Peyer's patch (tissue), 4 donors: ENCODE measurements around the gene C2CD4D. TPM values are rescaled to one million over a fixed set of nuclear protein-coding genes. Genes with fewer than 3 reads are reported as not detected.

ENCODE experiments used
- DNase-seq, 3 donors: peaks; one replicate each; pipeline ENCODE4 v3.0.0-alpha.2; 2017 to 2019
- H3K27ac ChIP-seq, 4 donors: fragments of 200-600 bp; sonication (generic); one replicate each; pipeline ENCODE4 v1.5.1; 2016 to 2019
- H3K27me3 ChIP-seq, 2 donors: fragments of 200-600 bp; sonication (generic); one replicate each; pipeline ENCODE4 v1.5.1; 2019
- H3K36me3 ChIP-seq, 3 donors: fragments of 200-600 bp; sonication (generic); one replicate each; pipeline ENCODE4 v1.5.1; 2016 to 2019
- H3K4me1 ChIP-seq, 4 donors: fragments of 200-600 bp; sonication (generic); one replicate each; pipeline ENCODE4 v1.5.1; 2016 to 2019
- H3K4me3 ChIP-seq, 4 donors: fragments of 200-600 bp; sonication (generic); 1 replicate in 3 of 4; 2 replicates in 1 of 4; pipeline ENCODE4 v1.5.1; 2016 to 2019; ENCODE audit warnings: mild to moderate bottlenecking in 1 of 4
- H3K9me3 ChIP-seq, 4 donors: fragments of 200-600 bp; sonication (generic); one replicate each; pipeline ENCODE4 v1.5.1; 2016 to 2019; ENCODE audit warnings: mild to moderate bottlenecking in 1 of 4
- POLR2A ChIP-seq, 2 donors: fragments of 450-650 bp; IDR thresholded peaks; one replicate each; pipeline ENCODE4 v1.5.1; 2017; ENCODE audit warnings: antibody characterized with exemption in 2 of 2, mild to moderate bottlenecking in 2 of 2, moderate library complexity in 2 of 2
- small RNA-seq, 2 donors: library from RNA; depleted of rRNA; stranded (forward); fragments of <200 nt; gene quantifications; one replicate each; pipeline ENCODE3, GENCODE V24; 2016
- total RNA-seq, 4 donors: library from RNA; depleted of rRNA; stranded (reverse); fragments of >200 nt; gene quantifications; one replicate each; pipeline ENCODE4 v1.1.0, GENCODE V29; 2016
- TF ChIP-seq, protein P1 (sequence below), 6 experiments: fragments of 450-650 bp in 4 of 6; fragments of 200-600 bp in 2 of 6; sonication (generic) in 1 of 6; IDR thresholded peaks; one replicate each; pipeline ENCODE4 v1.5.1; 2017 to 2019; ENCODE audit warnings: antibody characterized with exemption in 6 of 6, mild to moderate bottlenecking in 3 of 6, moderate library complexity in 1 of 6

C2CD4D gene
- total RNA-seq, 4 donors from 2014 or later: 0.54 TPM; not detected in 3

DNA sequence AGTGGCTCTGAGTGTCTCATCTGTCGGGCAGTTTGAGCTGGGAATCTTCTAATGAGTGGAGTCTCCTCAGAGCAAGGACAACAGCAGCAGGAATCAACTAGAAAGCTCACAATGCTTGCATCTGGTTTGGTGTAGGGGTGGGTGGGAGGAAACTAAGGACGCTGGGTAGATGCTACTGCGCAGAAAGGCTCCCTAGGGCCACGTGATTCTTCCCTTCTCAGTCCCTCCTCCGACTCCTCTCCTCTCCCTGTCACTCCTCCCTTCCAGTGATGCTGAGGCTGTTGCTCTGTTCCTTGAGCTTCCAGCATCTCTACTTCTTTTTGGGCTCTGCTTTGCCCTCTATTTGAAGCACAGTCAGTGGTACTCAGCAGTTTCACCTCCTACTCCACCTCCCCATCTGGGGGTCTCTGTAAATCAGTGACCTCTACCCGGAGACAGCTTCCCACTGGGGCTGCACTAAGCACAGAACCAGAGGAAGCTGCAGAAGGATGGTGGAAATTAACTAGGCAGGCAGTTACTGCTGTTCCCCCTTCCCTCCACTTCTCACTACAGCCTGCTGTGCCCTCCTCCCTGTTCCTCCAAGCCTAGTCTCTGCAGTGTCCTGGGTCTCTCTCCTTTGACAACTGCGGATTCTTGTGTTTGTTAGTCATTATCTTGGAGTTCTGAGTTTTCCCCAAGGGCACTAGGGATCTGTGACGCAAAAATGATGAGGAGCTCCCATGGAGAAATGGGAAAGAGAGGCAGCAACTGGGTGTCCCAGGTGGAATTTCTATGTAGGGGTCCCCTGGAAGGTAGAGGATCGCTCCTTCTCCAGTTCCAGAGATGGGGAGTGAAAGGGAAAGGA lies 40.2 kb downstream of the C2CD4D start:
- Histone ChIP-seq H3K4me1 (no peaks in the 10 kb centered on the region), H3K9me3 (no peaks in the 10 kb centered on the region), H3K27ac (no peak overlapping the region), H3K4me3 (no peak overlapping the region), H3K27me3 (no peaks in the 10 kb centered on the region), H3K36me3 (no peaks in the 10 kb centered on the region)
- no peak for TF ChIP-seq POLR2A (IDR thresholded peaks at IDR 0.05)
- TF ChIP-seq, protein P1, sequence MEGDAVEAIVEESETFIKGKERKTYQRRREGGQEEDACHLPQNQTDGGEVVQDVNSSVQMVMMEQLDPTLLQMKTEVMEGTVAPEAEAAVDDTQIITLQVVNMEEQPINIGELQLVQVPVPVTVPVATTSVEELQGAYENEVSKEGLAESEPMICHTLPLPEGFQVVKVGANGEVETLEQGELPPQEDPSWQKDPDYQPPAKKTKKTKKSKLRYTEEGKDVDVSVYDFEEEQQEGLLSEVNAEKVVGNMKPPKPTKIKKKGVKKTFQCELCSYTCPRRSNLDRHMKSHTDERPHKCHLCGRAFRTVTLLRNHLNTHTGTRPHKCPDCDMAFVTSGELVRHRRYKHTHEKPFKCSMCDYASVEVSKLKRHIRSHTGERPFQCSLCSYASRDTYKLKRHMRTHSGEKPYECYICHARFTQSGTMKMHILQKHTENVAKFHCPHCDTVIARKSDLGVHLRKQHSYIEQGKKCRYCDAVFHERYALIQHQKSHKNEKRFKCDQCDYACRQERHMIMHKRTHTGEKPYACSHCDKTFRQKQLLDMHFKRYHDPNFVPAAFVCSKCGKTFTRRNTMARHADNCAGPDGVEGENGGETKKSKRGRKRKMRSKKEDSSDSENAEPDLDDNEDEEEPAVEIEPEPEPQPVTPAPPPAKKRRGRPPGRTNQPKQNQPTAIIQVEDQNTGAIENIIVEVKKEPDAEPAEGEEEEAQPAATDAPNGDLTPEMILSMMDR (IDR thresholded peaks at IDR 0.05): no peak
- no peak for DNase-seq

DNA sequence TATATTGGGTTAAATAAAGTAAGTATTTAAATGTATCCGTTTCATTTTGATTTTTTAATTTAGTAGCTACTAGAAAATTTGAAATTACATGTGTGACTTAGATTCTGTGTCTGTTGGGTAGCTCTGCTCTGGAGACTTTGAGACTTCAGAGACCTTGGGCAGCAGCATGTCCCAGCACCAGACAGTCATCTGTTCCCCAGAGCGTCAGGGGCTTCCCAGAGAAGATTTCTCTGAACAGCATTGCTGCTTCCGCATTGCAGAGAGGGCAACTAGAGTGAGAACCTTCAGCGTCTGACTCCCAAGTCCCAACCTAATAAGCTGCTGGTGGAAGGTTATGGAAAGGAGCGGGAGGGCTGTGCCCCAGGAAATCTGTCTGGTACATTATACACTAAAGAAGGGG lies 41.0 kb downstream of the C2CD4D start:
- Histone ChIP-seq H3K9me3 (no peaks in the 10 kb centered on the region), H3K36me3 (no peaks in the 10 kb centered on the region), H3K4me1 (no peaks in the 10 kb centered on the region), H3K27ac (no peak overlapping the region), H3K4me3 (no peak overlapping the region), H3K27me3 (no peaks in the 10 kb centered on the region)
- TF ChIP-seq, protein P1 (IDR thresholded peaks at IDR 0.05): no peak
- no peak for TF ChIP-seq POLR2A (IDR thresholded peaks at IDR 0.05)
- DNase-seq: no peak

DNA sequence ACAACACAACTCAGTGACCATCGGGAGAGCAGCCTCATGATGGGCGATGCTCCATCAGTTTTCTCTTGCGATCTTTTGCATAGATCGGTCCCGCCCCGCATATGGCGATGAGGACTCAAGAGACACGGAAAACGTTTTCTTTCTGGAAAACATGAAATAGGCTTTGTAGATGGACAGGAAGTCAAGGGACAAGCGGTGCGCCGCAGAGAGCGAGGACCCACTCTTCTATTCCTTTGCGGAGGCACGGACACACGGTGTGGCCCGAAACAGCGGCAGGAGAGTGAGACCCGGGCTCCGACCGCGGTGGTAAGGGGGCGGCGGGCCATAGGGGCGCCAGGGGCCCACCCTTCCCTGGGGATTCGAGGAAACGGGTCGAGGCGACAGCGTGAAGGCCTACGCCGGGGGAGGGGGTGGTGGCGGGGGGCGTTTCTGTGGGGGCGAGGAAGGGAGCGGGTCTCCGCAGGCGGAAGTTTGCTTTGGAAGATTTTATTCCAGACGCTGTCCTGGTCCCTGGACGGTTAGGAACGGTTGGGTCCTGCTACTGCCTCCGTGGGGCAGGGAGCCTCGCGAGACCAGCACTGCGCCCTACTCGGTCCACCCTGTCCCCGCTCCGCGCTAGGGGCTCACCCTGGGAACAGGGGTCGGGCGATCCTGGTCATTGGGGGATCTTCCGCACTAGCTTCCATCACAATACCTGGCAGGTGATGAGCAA lies 48.5 kb downstream of the C2CD4D start:
- DNase-seq: no peak
- Histone ChIP-seq H3K27me3 (no peaks in the 10 kb centered on the region), H3K27ac (peak overlapping the region; percentile 29 to 75 (median 44)), H3K36me3 (no peaks in the 10 kb centered on the region), H3K4me1 (peaks cover 0 to 9% (median 0%) of the 10 kb centered on the region in 4 donors), H3K9me3 (no peaks in the 10 kb centered on the region), H3K4me3 (peak overlapping the region; percentile 71 to 75 (median 74))
- TF ChIP-seq POLR2A (IDR thresholded peaks at IDR 0.05): no peak
- TF ChIP-seq, protein P1 (IDR thresholded peaks at IDR 0.05): no peak

DNA sequence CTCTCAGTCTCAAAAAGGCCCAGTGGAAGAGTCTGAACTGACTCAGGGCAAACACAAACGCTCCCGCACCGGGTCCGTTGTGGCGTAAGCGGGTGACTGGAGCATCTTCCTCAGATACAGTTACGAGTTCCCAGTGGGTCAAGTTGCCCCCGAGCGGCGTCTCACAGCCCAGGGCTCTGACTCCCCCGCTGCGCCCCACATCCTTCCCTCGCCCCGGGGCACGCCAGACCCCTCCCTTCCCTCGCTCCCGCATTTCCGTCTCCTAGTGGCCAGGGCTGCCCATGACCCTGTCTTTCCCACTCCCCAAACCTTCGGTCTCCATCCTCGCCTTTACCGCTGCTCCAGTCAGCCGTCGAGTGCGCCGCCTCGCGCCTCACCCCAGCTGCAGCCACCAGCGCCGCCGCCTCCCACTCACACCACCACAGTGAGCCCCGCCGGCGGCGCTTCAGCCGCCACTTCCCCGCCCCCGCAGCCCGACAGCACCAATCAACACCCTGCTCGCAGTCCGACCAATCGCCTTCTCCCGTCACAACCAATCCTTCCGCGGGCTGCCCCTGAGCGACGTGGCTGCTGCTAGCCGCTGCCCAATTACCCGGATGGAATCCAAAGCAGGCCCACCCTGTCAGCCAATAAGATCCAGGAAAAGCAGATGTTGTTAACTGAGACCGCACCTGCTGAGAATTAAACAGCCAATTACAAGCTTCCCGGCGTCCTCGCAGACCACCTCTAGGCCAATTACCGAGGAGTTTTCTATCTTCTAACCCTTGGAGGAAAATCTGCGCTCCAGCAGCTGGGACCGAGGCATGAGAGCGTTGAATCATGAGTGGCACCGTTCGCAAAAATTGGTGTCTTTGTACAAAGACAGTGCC lies 49.3 kb downstream of the C2CD4D start, which contains the start of gene TDRKH:
TDRKH (minus strand) TSS at position 430 of the 869 bp plus-strand sequence. CDS start 7,478 bp downstream, outside the sequence.
- TF ChIP-seq POLR2A (IDR thresholded peaks at IDR 0.05): peak; percentile 33 to 77
- TF ChIP-seq, protein P1 (IDR thresholded peaks at IDR 0.05): peak in 4 of 6 experiments; percentile 23 to 45 (median 40)
- Histone ChIP-seq H3K9me3 (no peaks in the 10 kb centered on the region), H3K4me3 (peak within 1 kb of the TSS; percentile 71 to 75 (median 74)), H3K27me3 (no peaks in the 10 kb centered on the region), H3K36me3 (no peaks in the 10 kb centered on the region), H3K27ac (peak within 1 kb of the TSS; percentile 35 to 75 (median 55)), H3K4me1 (peaks cover 0 to 9% (median 0%) of the 10 kb centered on the region in 4 donors)
- peak; percentile 97 to 99 (median 98) for DNase-seq

Small RNAs within 50 kb of the gene (small RNA-seq; reads per million reads assigned to genes)
- 0 reads per million in 2 donors for gene RF00019

Other genes with a start within 250 kb of the C2CD4D start
- 10 to 100 TPM; 24.0 to 50.3 (median 35.1) TPM for gene SNX27, start 227.8 kb downstream of the C2CD4D start, total RNA-seq
- gene CELF3, start 123.0 kb downstream of the C2CD4D start, total RNA-seq: 1 to 10 TPM; 2.5 to 7.7 (median 6.1) TPM
- gene RIIAD1, start 118.3 kb downstream of the C2CD4D start, total RNA-seq: not detected
- 10 to 100 TPM; 31.3 to 92.4 (median 40.1) TPM for gene MRPL9, start 76.3 kb downstream of the C2CD4D start, total RNA-seq
- gene TDRKH, start 49.3 kb downstream of the C2CD4D start, total RNA-seq: 1 to 10 TPM; 1.2 to 5.0 (median 3.6) TPM
- 1 to 10 TPM in 3 of 4 donors, not detected in 1; 1.0 to 1.3 (median 1.1) TPM for gene LINGO4, start 34.4 kb downstream of the C2CD4D start, total RNA-seq
- 10 to 100 TPM; 10.7 to 70.1 (median 46.0) TPM for gene RORC, start 8.0 kb downstream of the C2CD4D start, total RNA-seq
- gene THEM5, start 13.9 kb upstream of the C2CD4D start, total RNA-seq: not detected
- 10 to 100 TPM in 3 of 4 donors, 1 to 10 TPM in 1; 9.1 to 45.2 (median 14.6) TPM for gene THEM4, start 69.7 kb upstream of the C2CD4D start, total RNA-seq
- gene S100A10, start 154.0 kb upstream of the C2CD4D start, total RNA-seq: 100 to 1,000 TPM in 3 of 4 donors, 10 to 100 TPM in 1; 90.0 to 223 (median 154) TPM
- 10 to 100 TPM; 33.3 to 75.1 (median 72.0) TPM for gene S100A11, start 197.2 kb upstream of the C2CD4D start, total RNA-seq
- gene TCHHL1, start 249.2 kb upstream of the C2CD4D start, total RNA-seq: not detected